Transverse colon (tissue), 4 donors: ENCODE measurements around the gene LEO1. TPM values are rescaled to one million over a fixed set of nuclear protein-coding genes. Genes with fewer than 3 reads are reported as not detected.

Experiments
- DNase-seq: peaks from one replicate; pipeline ENCODE4 v3.0.0-alpha.2; 2019
- H3K27ac ChIP-seq, 4 donors: fragments of 200-600 bp; sonication (generic); 2 replicates each; pipeline ENCODE4 v1.5.1; 2016 to 2018; ENCODE audit warnings: inconsistent platforms in 4 of 4
- H3K27me3 ChIP-seq: fragments of 200-600 bp; sonication (generic); 2 replicates; pipeline ENCODE4 v1.5.1; 2017; ENCODE audit warnings: inconsistent platforms
- H3K36me3 ChIP-seq, 4 donors: fragments of 200-600 bp; sonication (generic); 2 replicates each; pipeline ENCODE4 v1.5.1; 2017 to 2019; ENCODE audit warnings: inconsistent platforms in 4 of 4
- H3K4me1 ChIP-seq, 4 donors: fragments of 200-600 bp; sonication (generic); 2 replicates each; pipeline ENCODE4 v1.5.1; 2017 to 2020; ENCODE audit warnings: inconsistent platforms in 4 of 4
- H3K4me3 ChIP-seq, 4 donors: fragments of 200-600 bp; sonication (generic); 1 replicate in 1 of 4; 2 replicates in 3 of 4; pipeline versions ENCODE4 v1.5.1 to v1.6.1; 2017 to 2019; ENCODE audit warnings: inconsistent platforms in 4 of 4
- H3K9me3 ChIP-seq, 2 donors: fragments of 200-600 bp; sonication (generic); 2 replicates each; pipeline ENCODE4 v1.5.1; 2017 to 2019; ENCODE audit warnings: inconsistent platforms in 2 of 2
- CTCF ChIP-seq, 5 experiments: fragments of 200-600 bp in 3 of 5; fragments of 450-650 bp in 2 of 5; sonication (generic) in 3 of 5; IDR thresholded peaks; 1 replicate in 2 of 5; 2 replicates in 3 of 5; pipeline ENCODE4 v1.5.1; 2016 to 2017; ENCODE audit warnings: antibody characterized with exemption in 5 of 5, inconsistent platforms in 3 of 5, mild to moderate bottlenecking in 2 of 5, moderate library complexity in 1 of 5
- EP300 ChIP-seq: sonication (generic); formaldehyde crosslinking; IDR thresholded peaks from one replicate; pipeline ENCODE4 v1.6.1; 2017; ENCODE audit warnings: antibody characterized with exemption, low read depth
- POLR2A ChIP-seq: fragments of 450-650 bp; IDR thresholded peaks from one replicate; pipeline ENCODE4 v1.6.1; 2016; ENCODE audit warnings: antibody characterized with exemption, mild to moderate bottlenecking, moderate library complexity
- POLR2AphosphoS5 ChIP-seq, 3 donors: sonication (generic); formaldehyde crosslinking; IDR thresholded peaks; one replicate each; pipeline ENCODE4 v1.6.1; 2016; ENCODE audit warnings: antibody characterized with exemption in 3 of 3
- WGBS, 2 donors: methylation state at CpG; one replicate each; pipeline ENCODE4 v1.1.5; 2018; ENCODE audit warnings: low coverage in 1 of 2; 5-methylcytosine and 5-hydroxymethylcytosine counted together
- in situ Hi-C, 4 donors: fragments of 200-750 bp; cut with MboI; loops; one replicate each; pipeline versions ENCODE4 v1.15.0 to v1.15.1; 2017; ENCODE audit warnings: low sequenced_read_pairs in 3 of 4, low pct_ligation_motif_present in 1 of 4, low pct_unique_long_range_greater_than_20kb in 1 of 4
- intact Hi-C: fragments of 100-400 bp; cut with DNase I; formaldehyde crosslinking; loops from one replicate; pipeline ENCODE4 v1.15.1; 2023; ENCODE audit warnings: low total_unique reads
- total RNA-seq, 4 donors: library from RNA; depleted of rRNA; stranded (reverse); fragments of >200 nt; gene quantifications; one replicate each; pipeline ENCODE4 v1.1.0, GENCODE V29; 2016

The LEO1 gene
- total RNA-seq, 4 donors from 2014 or later: 27.2 to 38.2 (median 30.9) TPM

DNA sequence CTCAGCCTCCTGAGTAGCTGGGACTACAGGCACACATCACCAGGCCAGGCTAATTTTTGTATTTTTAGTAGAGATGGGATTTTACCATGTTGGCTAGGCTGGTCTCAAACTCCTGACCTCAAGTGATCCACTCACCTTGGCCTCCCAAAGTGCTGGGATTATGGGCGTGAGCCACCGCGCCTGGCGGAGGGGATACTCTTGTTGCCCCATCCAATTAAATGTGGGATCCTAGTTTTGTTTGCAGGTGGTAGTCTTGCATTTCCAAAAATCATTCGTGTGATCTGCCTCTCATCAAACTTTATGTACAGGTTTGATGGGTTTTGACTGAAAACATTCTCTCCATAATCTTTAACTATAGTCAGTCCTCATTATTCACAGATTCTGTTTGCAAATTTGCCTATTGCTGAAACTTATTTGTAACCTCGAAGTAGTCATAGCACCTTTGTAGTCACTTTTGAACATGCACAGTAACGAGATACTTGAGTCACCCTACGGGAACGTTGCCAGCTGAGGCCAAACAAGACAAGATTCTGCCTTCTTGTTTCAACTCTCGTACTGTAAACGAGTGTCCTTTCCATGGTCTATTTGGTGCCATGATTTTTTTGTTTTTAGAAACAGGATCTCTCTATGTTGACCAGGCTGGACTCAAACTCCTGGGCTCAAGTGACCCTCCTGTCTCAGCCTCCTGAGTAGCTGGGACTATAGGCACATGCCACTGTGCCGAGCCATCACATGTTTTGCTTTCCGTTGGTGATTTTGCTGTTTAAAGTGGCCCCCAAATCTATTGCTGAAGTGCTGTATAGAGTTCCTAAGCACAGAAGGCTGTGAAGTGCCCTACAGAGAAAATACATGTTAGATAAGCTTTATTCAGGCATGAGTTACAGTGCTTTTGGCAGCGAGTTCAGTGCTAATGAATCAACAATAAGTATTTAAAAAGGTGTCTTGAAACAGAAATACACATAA lies 39.3 kb upstream of the LEO1 start:
- TF ChIP-seq CTCF (IDR thresholded peaks at IDR 0.05) (no peak), POLR2A (no peak), EP300 (no peak), POLR2AphosphoS5 (IDR thresholded peaks at IDR 0.05) (no peak)
- no peaks in the 10 kb centered on the region for H3K27me3 ChIP-seq
- H3K36me3 ChIP-seq: no peaks in the 10 kb centered on the region
- WGBS, 2 donors: 64 to 86% methylated on average over 4 to 14 of the region's 14 CpGs
- DNase-seq: no peak
- peak overlapping the region; percentile 26 to 62 (median 42) for H3K27ac ChIP-seq
- H3K4me3 ChIP-seq: no peak overlapping the region
- intact Hi-C loops: no loop called here
- peaks cover 0 to 40% (median 6%) of the 10 kb centered on the region in 4 donors for H3K4me1 ChIP-seq
- in situ Hi-C loops: no loop called here
- no peaks in the 10 kb centered on the region for H3K9me3 ChIP-seq

GRCh38 chr15:52008698-52009434 lies 37.3 kb upstream of the LEO1 start:
- intact Hi-C loops: no loop called here
- H3K27ac ChIP-seq: peak overlapping the region in 2 of 4 donors; percentile 2 to 4
- no peak for DNase-seq
- H3K27me3 ChIP-seq: no peaks in the 10 kb centered on the region
- H3K36me3 ChIP-seq: no peaks in the 10 kb centered on the region
- no peak for TF ChIP-seq EP300
- TF ChIP-seq POLR2A: no peak
- TF ChIP-seq POLR2AphosphoS5 (IDR thresholded peaks at IDR 0.05): no peak
- no peak for TF ChIP-seq CTCF (IDR thresholded peaks at IDR 0.05)
- H3K4me3 ChIP-seq: no peak overlapping the region
- WGBS, 2 donors: 53% methylated on average over 2 of the region's 2 CpGs; no CpG with 5 or more reads in 1 of the 2 donors
- no peaks in the 10 kb centered on the region for H3K9me3 ChIP-seq
- H3K4me1 ChIP-seq: peaks cover 0 to 40% (median 6%) of the 10 kb centered on the region in 4 donors
- in situ Hi-C loops: no loop called here

DNA sequence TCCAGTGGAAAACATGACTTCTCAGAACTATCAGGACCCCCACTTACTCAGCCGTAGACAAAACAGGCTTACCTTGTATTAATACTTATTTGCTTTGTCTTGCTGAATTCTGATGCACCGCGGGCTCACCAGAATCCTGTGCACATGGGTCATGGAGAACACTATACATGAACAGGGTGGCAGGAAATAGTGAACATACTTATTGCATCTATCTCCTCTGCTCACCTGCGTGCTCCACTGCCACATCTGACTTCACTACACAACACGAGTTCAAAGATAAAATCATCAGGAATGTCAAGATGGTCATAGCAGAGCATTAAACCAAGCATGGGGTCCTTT lies 36.8 kb upstream of the LEO1 start:
- Histone ChIP-seq H3K4me1 (peaks cover 0 to 40% (median 6%) of the 10 kb centered on the region in 4 donors), H3K27me3 (no peaks in the 10 kb centered on the region), H3K9me3 (no peaks in the 10 kb centered on the region), H3K4me3 (no peak overlapping the region), H3K27ac (peak overlapping the region in 1 of 4 donors; percentile 2), H3K36me3 (no peaks in the 10 kb centered on the region)
- in situ Hi-C loops: no loop called here
- TF ChIP-seq EP300: no peak
- no peak for TF ChIP-seq POLR2A
- TF ChIP-seq CTCF (IDR thresholded peaks at IDR 0.05): no peak
- TF ChIP-seq POLR2AphosphoS5 (IDR thresholded peaks at IDR 0.05): no peak
- 85 to 95% methylated on average over 5 of the region's 5 CpGs for WGBS, 2 donors
- intact Hi-C loops: no loop called here
- DNase-seq: no peak

DNA sequence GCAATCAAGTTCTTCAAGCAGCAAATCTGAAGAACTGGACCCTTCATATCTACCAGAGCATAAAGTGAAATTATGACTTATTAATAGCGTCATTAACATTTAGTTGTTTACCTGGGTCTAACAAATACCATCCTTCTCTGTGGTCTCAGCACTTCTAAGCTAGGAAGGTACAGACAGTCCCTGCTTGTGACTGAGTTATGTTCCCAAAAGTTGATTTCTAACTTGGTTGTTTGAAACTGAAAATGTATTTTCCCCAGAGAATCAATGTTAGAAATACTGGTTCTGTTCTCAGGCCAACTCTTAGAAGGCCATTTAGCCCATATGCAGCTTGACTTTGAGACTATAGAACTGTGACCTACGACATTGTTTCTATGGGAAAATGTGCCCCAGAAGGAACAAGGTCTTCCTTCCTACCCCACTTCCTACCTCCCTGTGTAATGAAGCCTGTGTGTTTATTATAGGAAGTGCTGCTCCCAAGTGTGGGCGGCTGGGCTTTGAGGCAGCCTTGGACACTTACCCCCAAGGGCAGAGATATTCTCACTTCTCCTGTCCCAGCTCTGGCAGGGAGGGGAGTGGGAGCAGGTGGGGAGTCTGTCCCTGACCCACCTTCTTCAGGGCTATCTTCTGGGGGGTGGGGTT lies 35.2 kb upstream of the LEO1 start:
- intact Hi-C loops (no loop called here), in situ Hi-C loops (no loop called here)
- Histone ChIP-seq H3K4me1 (peaks cover 0 to 32% (median 6%) of the 10 kb centered on the region in 4 donors), H3K36me3 (no peaks in the 10 kb centered on the region), H3K27me3 (no peaks in the 10 kb centered on the region), H3K9me3 (no peaks in the 10 kb centered on the region), H3K4me3 (no peak overlapping the region), H3K27ac (no peak overlapping the region)
- no peak for TF ChIP-seq EP300
- no peak for TF ChIP-seq POLR2AphosphoS5 (IDR thresholded peaks at IDR 0.05)
- no peak for TF ChIP-seq CTCF (IDR thresholded peaks at IDR 0.05)
- WGBS, 2 donors: 65 to 83% methylated on average over 2 to 3 of the region's 3 CpGs
- no peak for DNase-seq
